SK-N-MC (cell line): ENCODE measurements around the gene OSBPL10.

ENCODE experiments used
- EZH2 ChIP-seq: fragments of 200-600 bp; sonication (generic); IDR thresholded peaks from one replicate; pipeline ENCODE4 v1.6.1; 2017; ENCODE audit warnings: antibody characterized with exemption
- FOXP2 ChIP-seq: optimal IDR thresholded peaks from 2 replicates; pipeline ENCODE3; 2011; ENCODE audit warnings: mild to moderate bottlenecking, moderate library complexity; ENCODE audit not compliant: insufficient read depth; ENCODE audit errors: extremely low read length, control extremely low read depth
- POLR2AphosphoS5 ChIP-seq: IDR thresholded peaks from 2 replicates; pipeline ENCODE4 v1.6.1; 2012; ENCODE audit warnings: mild to moderate bottlenecking, low read depth, low read length, borderline replicate concordance

- TF ChIP-seq POLR2AphosphoS5 (no peak), EZH2 (no peak), FOXP2 (no peak)
Measured at GRCh38 chr3:31752305-31753049, 228.6 kb downstream of the OSBPL10 start.
